HG02588 (cell line): ENCODE results near the gene ZBTB17.
"Not testable (repeated sequence)": the region's sequence is repeated elsewhere in the genome, so short reads cannot be mapped to it uniquely, and the experiment has no call there.

Source experiments
- ATAC-seq: cut with Tn5 transposase; IDR thresholded peaks from one replicate; pipeline ENCODE4 v1.9.1; 2021; ENCODE audit warnings: mild to moderate bottlenecking, moderate library complexity; ENCODE audit not compliant: unreplicated experiment

The ZBTB17 gene

GRCh38 chr1:16012590-16013219, 36.8 kb upstream of the ZBTB17 start:
- peak; percentile 36 for ATAC-seq

DNA sequence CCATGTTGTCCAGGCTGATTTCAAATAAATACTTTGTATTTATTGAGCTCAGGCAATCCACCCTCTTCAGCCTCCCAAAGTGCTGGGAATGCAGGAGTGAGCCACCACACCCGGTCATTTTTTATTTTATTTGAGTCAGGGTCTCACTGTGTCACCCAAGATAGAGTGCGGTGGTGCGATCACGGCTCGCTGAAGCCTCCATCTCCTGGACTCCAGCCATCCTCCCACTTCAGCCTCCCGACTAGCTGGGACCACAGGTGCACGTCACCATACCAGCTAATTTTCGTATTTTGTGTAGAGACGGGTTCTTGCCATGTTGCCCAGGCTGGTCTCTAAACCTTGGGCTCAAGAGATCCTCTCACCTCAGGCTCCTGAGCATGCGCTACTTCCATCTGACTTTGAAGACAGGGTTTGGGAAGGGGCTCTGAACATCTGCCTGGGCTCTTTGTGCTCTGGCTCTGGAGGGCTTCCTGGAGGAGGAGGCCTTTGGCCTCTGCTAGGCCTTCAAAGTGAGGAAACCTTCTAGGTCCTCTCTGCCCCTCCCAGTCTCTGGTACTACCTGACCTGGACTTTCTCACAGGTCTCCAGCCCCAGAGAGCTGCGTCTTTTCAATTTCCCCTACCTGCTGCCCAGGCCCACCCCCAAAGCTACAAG, 36.2 kb upstream of the ZBTB17 start:
- no peak for ATAC-seq

GRCh38 chr1:16010837-16011236, 34.9 kb upstream of the ZBTB17 start:
- ATAC-seq = no peak

DNA sequence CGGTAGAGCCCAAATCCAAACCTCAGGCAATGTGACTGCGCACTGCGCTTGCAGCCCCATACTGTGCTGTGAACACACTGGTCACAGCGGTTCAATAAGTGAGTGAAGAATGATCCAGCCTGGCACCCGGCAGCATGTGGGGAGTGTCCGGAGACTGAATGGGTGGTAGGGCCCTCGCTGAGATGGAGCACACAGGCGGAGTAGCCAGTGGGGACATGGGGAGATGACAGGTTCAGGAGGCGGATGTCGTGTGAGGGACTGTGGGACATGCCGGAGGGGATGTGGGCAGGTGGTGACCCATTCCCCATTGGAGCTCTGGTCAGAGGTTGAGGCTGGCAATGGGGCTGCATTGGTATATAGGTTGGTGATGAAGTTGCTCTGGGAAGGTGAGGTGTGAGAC, 33.8 kb upstream of the ZBTB17 start:
- ATAC-seq = no peak

GRCh38 chr1:16009030-16009460, 33.1 kb upstream of the ZBTB17 start:
- no peak for ATAC-seq

GRCh38 chr1:16007671-16008341, 31.9 kb upstream of the ZBTB17 start:
- no peak for ATAC-seq

DNA sequence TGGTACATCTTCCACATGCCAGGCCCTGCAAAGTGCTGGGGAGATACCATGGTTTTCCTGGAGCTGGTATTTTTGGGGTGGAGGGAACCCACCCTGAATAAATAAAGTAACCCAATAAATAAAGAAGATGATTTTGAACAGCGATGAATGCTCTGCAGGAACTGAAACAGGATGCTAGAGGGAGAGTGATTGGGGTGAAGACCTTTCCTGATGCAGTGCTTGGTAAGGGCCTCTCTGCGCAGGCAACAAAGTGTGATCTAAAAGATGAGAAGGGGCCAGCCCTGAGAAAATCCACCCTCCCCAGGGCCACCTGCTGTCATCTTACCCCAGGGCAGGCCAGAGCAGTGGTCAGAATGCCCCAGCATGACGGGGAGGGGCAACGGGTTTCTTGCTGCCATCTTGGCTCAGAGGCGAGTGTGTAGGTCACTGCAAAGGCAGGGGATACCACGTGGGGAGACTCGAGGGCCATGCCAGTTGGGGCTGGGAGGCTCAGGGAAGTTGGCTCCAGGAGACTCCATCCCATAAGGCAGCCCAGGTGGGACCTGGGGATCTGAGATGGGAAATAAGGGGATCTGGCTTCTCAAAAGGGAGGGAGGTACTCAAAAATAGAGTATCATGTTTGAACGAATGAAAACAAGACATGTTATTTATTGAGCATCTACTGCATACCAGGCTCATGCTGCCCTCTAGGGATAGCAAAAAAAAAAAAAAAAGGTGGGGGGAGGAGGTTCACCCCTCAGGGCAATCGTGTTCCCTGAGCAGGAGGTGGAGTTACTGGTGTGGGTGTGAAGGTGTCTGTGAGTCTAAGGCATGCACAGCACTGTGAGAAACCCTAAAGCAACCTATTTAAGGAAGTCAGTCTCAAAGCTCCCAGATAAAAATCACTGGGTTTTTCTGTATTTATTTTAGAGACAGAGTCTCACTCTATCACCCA, 30.9 kb upstream of the ZBTB17 start:
- no peak for ATAC-seq

DNA sequence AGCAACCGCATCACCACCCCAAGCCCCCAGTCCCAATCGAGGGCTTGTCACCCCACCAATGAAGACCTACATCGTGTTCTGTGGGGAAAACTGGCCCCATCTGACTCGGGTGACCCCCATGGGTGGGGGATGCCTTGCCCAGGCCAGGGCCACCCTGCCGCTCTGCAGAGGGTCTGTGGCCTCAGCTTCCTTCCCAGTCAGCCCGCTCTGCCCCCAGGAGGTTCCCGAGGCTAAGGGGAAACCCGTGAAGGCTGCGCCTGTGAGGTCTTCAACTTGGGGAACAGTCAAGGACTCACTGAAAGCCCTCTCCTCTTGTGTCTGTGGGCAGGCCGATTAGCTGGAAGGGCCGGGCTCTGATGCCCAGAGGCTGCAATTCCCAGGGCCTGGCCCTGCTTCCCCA, 30.1 kb upstream of the ZBTB17 start:
- no peak for ATAC-seq

- ATAC-seq = no peak
Observed at GRCh38 chr1:16005597-16005996, 29.7 kb upstream of the ZBTB17 start.

- not testable (repeated sequence) for ATAC-seq
Observed at GRCh38 chr1:16001274-16001673, 25.4 kb upstream of the ZBTB17 start.

DNA sequence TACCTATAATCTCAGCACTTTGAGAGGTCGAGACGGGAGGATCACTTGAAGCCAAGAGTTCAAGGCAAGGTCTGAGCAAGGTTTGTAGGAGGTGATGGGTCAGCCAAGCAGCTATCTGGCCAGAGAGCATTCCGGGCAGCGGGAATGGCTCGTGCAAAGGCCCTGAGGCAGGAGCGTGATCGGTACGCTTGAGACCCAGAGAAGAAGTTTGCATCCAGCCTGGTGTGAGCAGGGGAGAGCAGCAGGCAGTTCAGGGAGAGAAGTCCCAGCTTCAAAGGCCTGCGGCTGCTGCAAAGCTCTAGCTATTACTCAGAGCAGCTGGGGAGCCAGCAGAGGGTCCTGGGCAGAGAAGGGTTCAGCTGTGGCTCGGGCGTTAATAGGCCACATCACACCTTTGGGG, 23.0 kb upstream of the ZBTB17 start:
- no peak for ATAC-seq

DNA sequence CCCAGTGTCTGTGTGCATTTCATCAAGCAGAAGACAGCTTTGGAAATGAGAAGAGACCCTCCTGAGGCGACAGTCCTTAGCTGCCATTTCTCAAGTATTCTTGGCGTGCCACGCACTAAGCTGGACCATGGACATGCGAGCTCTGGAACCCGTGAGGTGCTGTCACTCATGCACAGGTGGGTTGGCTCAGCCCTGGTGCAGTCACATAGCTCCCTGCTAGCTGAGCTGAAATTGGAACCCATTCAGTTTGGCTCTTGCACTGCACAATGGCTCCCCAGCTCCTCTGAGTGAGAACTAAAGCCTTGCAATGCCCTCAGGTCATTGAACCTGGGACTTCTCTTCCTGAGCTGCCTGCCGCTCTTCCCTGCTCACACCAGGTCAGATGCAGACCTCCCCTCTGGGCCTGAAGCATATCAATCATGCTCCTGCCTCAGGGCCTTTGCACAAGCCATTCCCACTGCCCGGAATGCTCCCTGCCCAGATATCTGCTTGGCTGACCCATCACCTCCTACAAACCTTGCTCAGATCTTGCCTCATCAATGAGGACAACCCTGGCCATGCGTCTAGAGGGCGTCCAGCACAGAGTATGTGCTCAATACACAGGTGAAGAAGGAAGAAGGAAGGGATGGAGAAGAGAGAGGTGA, 21.9 kb upstream of the ZBTB17 start:
- no peak for ATAC-seq

DNA sequence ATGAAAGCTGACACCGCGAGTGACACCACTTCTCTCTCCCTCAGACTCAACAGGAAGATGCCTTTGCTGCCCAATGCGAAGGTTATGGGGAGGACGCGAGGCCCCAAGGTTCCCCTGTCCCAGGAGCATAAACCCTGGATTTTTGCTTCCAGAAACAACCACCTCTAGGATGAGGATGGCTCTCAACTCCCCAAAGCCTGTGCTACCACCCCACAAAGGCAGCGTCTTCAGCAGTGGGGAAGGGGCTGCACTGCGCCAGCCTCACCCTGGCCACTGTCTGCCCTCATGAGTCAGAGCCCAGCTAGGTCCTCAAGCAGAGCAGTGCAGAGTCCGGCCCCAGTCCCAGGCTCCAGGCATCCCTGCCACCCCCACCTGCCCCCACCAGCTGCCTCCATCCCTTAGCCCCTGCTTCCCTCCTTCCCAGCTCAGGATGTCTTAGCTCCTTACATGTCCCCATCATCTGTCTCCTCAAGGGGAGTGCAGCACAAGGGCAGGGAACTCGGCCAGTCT, 21.2 kb upstream of the ZBTB17 start:
- no peak for ATAC-seq

GRCh38 chr1:15994590-15995351, 18.9 kb upstream of the ZBTB17 start:
- no peak for ATAC-seq

DNA sequence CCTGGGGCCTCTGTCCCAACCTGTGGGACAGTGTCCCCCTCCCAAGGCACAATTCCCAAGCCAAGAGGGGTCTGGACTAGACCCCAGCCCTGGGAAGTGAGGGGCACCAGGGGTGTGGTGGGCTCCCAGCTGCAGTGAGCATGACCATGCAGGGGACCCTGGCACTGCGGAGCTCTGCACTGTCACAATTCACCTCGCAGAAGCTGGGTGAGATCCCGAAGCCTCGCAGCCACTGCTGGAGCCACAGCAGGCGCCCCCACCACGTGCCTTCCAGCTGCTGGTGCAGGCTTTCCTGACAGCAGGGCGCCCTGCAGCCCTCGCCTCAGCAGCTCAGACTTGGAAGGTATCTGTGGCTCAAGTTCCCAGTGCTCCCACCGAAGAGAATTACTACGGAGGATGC, 18.2 kb upstream of the ZBTB17 start:
- no peak for ATAC-seq

DNA sequence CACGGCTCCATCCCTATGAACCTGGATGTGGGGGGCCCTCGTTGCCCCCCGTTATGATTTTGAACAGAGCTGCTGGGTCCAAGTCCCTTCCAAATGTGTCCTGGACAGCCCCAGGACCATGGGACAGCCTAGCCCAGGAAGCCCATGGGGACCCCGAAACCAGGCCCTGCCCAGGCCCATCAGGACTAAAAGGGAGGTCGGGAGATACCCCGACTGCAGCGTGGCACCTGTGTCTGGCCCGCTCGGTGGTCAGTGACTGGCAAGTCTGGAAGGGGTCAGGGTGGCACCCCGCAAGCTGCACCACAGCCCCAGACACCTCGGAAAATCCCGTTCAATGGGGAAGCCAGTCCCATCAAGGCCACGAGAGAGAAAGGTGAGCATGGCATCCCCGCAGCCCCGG, 17.8 kb upstream of the ZBTB17 start:
- ATAC-seq = no peak

- no peak for ATAC-seq
Observed at GRCh38 chr1:15992582-15993500, 16.9 kb upstream of the ZBTB17 start.

- no peak for ATAC-seq
Observed at GRCh38 chr1:15992187-15992553, 16.3 kb upstream of the ZBTB17 start.
